ENCODE results near the gene FLACC1. TPM values are rescaled to one million over a fixed set of nuclear protein-coding genes. Genes with fewer than 3 reads are reported as not detected.

Gene FLACC1
- total and polyA plus RNA-seq, 4 donors: 0.09 to 7.1 (median 1.1) TPM

DNA sequence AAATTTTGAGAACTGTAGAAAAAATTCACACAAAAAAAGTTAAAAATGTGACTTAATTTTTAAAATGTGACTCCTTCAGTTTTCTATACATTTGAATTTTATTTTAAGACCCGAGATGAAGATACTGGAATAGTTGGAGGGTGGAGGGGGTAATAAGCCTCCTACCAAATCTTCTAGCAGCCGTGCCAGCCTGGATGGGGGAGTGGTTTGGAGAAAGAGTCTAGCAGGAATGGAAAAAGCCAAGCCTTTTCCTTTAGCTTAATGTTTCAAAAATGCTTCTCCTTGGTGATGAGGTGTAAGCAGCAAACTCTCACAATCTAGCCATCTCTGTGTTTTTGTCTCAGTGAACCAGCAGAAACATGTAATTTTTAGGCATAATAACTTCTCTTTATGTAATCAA is 82.1 kb downstream of the FLACC1 start:
- H3K27me3 ChIP-seq (ENCODE audit: control insufficient read depth in 4 of 4, insufficient read depth in 4 of 4, low read length in 3 of 4): no peaks in the 10 kb centered on the region
- no peak overlapping the region for H3K4me3 ChIP-seq (ENCODE audit: low read depth in 1 of 3, low read length in 3 of 3)
- H3K27ac ChIP-seq (ENCODE audit: low read depth in 1 of 2, low read length in 2 of 2): no peak overlapping the region
- H3K9me3 ChIP-seq (ENCODE audit: control insufficient read depth in 4 of 4, low read length in 3 of 4): no peaks in the 10 kb centered on the region
- no peak for DNase-seq (ENCODE audit: low spot score)
- no peaks in the 10 kb centered on the region for H3K4me1 ChIP-seq (ENCODE audit: control insufficient read depth in 4 of 4, insufficient read depth in 4 of 4, low read length in 3 of 4)
- TF ChIP-seq HNF4A (conservative IDR thresholded peaks at IDR 0.05): no peak
- TF ChIP-seq, protein P1, sequence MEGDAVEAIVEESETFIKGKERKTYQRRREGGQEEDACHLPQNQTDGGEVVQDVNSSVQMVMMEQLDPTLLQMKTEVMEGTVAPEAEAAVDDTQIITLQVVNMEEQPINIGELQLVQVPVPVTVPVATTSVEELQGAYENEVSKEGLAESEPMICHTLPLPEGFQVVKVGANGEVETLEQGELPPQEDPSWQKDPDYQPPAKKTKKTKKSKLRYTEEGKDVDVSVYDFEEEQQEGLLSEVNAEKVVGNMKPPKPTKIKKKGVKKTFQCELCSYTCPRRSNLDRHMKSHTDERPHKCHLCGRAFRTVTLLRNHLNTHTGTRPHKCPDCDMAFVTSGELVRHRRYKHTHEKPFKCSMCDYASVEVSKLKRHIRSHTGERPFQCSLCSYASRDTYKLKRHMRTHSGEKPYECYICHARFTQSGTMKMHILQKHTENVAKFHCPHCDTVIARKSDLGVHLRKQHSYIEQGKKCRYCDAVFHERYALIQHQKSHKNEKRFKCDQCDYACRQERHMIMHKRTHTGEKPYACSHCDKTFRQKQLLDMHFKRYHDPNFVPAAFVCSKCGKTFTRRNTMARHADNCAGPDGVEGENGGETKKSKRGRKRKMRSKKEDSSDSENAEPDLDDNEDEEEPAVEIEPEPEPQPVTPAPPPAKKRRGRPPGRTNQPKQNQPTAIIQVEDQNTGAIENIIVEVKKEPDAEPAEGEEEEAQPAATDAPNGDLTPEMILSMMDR (IDR thresholded peaks at IDR 0.05; ENCODE audit: low read depth, low read length, missing input control): no peak
- TF ChIP-seq ZBTB33 (IDR thresholded peaks at IDR 0.05): no peak
- TF ChIP-seq ATF3 (IDR thresholded peaks at IDR 0.05): no peak
- no peak for TF ChIP-seq YY1 (IDR thresholded peaks at IDR 0.05)
- no peak for TF ChIP-seq JUND (IDR thresholded peaks at IDR 0.05)
- no peak for TF ChIP-seq RXRA (IDR thresholded peaks at IDR 0.05)
- TF ChIP-seq TAF1 (conservative IDR thresholded peaks at IDR 0.05): no peak
- TF ChIP-seq RAD21 (IDR thresholded peaks at IDR 0.05): no peak
- no peak overlapping the region for H3K9ac ChIP-seq (ENCODE audit: low read depth in 1 of 2, low read length in 2 of 2)
- WGBS: 95% methylated on average over 2 of the region's 2 CpGs
- H3K36me3 ChIP-seq (ENCODE audit: control insufficient read depth in 4 of 4, insufficient read depth in 3 of 4, low read depth in 1 of 4, low read length in 3 of 4): peaks cover 6 to 43% (median 34%) of the 10 kb centered on the region in 4 donors

GRCh38 chr2:201273330-201273983 is 83.7 kb downstream of the FLACC1 start:
- no peaks in the 10 kb centered on the region for H3K9me3 ChIP-seq (ENCODE audit: control insufficient read depth in 4 of 4, low read length in 3 of 4)
- H3K9ac ChIP-seq (ENCODE audit: low read depth in 1 of 2, low read length in 2 of 2): no peak overlapping the region
- H3K27me3 ChIP-seq (ENCODE audit: control insufficient read depth in 4 of 4, insufficient read depth in 4 of 4, low read length in 3 of 4): no peaks in the 10 kb centered on the region
- peaks cover 0 to 3% (median 0%) of the 10 kb centered on the region in 4 donors for H3K4me1 ChIP-seq (ENCODE audit: control insufficient read depth in 4 of 4, insufficient read depth in 4 of 4, low read length in 3 of 4)
- WGBS: 81% methylated on average over 9 of the region's 9 CpGs
- H3K27ac ChIP-seq (ENCODE audit: low read depth in 1 of 2, low read length in 2 of 2): no peak overlapping the region
- H3K36me3 ChIP-seq (ENCODE audit: control insufficient read depth in 4 of 4, insufficient read depth in 3 of 4, low read depth in 1 of 4, low read length in 3 of 4): peaks cover 5 to 37% (median 30%) of the 10 kb centered on the region in 4 donors
- no peak for DNase-seq (ENCODE audit: low spot score)
- TF ChIP-seq, protein P1 (IDR thresholded peaks at IDR 0.05; ENCODE audit: low read depth, low read length, missing input control): no peak
- TF ChIP-seq RAD21 (IDR thresholded peaks at IDR 0.05) (no peak), ATF3 (IDR thresholded peaks at IDR 0.05) (no peak), HNF4A (conservative IDR thresholded peaks at IDR 0.05) (no peak), FOXA1 (IDR thresholded peaks at IDR 0.05) (no peak), HNF4G (IDR thresholded peaks at IDR 0.05) (no peak), NR2F2 (IDR thresholded peaks at IDR 0.05) (no peak), TAF1 (conservative IDR thresholded peaks at IDR 0.05) (no peak), EGR1 (IDR thresholded peaks at IDR 0.05; ENCODE audit: low read depth in 2 of 2) (no peak), ZBTB33 (IDR thresholded peaks at IDR 0.05) (no peak), GABPA (IDR thresholded peaks at IDR 0.05 in 1 of 2, conservative IDR thresholded peaks at IDR 0.05 in 1 of 2) (no peak), JUND (IDR thresholded peaks at IDR 0.05) (no peak), RXRA (IDR thresholded peaks at IDR 0.05) (no peak)
- TF ChIP-seq, protein P2, sequence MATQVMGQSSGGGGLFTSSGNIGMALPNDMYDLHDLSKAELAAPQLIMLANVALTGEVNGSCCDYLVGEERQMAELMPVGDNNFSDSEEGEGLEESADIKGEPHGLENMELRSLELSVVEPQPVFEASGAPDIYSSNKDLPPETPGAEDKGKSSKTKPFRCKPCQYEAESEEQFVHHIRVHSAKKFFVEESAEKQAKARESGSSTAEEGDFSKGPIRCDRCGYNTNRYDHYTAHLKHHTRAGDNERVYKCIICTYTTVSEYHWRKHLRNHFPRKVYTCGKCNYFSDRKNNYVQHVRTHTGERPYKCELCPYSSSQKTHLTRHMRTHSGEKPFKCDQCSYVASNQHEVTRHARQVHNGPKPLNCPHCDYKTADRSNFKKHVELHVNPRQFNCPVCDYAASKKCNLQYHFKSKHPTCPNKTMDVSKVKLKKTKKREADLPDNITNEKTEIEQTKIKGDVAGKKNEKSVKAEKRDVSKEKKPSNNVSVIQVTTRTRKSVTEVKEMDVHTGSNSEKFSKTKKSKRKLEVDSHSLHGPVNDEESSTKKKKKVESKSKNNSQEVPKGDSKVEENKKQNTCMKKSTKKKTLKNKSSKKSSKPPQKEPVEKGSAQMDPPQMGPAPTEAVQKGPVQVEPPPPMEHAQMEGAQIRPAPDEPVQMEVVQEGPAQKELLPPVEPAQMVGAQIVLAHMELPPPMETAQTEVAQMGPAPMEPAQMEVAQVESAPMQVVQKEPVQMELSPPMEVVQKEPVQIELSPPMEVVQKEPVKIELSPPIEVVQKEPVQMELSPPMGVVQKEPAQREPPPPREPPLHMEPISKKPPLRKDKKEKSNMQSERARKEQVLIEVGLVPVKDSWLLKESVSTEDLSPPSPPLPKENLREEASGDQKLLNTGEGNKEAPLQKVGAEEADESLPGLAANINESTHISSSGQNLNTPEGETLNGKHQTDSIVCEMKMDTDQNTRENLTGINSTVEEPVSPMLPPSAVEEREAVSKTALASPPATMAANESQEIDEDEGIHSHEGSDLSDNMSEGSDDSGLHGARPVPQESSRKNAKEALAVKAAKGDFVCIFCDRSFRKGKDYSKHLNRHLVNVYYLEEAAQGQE (IDR thresholded peaks at IDR 0.05): no peak
- no peak overlapping the region for H3K4me3 ChIP-seq (ENCODE audit: low read depth in 1 of 3, low read length in 3 of 3)
